Upper lobe of right lung (tissue), 1 donor: ENCODE results near the gene DENND10. TPM values are rescaled to one million over a fixed set of nuclear protein-coding genes. Genes with fewer than 3 reads are reported as not detected.
"Not testable (repeated sequence)": the region's sequence is repeated elsewhere in the genome, so short reads cannot be mapped to it uniquely, and the experiment has no call there.

Source experiments
- ATAC-seq: fragments of 200-7000 bp; cut with Tn5 transposase; one replicate; pipeline ENCODE4 v1.9.1; 2020; ENCODE audit warnings: mild to moderate bottlenecking, moderate library complexity
- DNase-seq: peaks from one replicate; pipeline ENCODE4 v3.0.0-alpha.2; 2020
- H3K27ac ChIP-seq: fragments of 200-600 bp; one replicate; pipeline ENCODE4 v1.8.0; 2022
- H3K27me3 ChIP-seq: fragments of 200-600 bp; one replicate; pipeline ENCODE4 v1.8.0; 2022; ENCODE audit warnings: mild to moderate bottlenecking
- H3K36me3 ChIP-seq: fragments of 200-600 bp; one replicate; pipeline ENCODE4 v1.8.0; 2022
- H3K4me1 ChIP-seq: fragments of 200-600 bp; one replicate; pipeline ENCODE4 v1.8.0; 2022
- H3K4me3 ChIP-seq: fragments of 200-600 bp; one replicate; pipeline ENCODE4 v1.8.0; 2022; ENCODE audit warnings: mild to moderate bottlenecking
- H3K9me3 ChIP-seq: fragments of 200-600 bp; one replicate; pipeline ENCODE4 v1.8.0; 2022
- CTCF ChIP-seq: fragments of 200-600 bp; IDR thresholded peaks from one replicate; pipeline ENCODE4 v1.8.0; 2022; ENCODE audit warnings: antibody characterized with exemption
- intact Hi-C: fragments of 100-400 bp; cut with DNase I; formaldehyde crosslinking; loops from one replicate; pipeline ENCODE4 v1.11.0; 2022
- total RNA-seq: library from RNA; stranded (reverse); fragmentation: NEBNext Ultra II Directional; extraction: Animal tissue kit (Norgen Biotek cat#: 25700); gene quantifications from one replicate; pipeline ENCODE4 v1.2.1, GENCODE V29; 2021
- donor health status: DM: no; HTN: yes; CAD: no; lungs with severe emphysema.

Gene DENND10
- total RNA-seq, 1 donor from 2014 or later = 27.7 TPM

- Histone ChIP-seq H3K27me3 (no peaks in the 10 kb centered on the region), H3K27ac (no peak overlapping the region), H3K4me1 (peaks cover 10% of the 10 kb centered on the region), H3K36me3 (no peaks in the 10 kb centered on the region), H3K9me3 (no peaks in the 10 kb centered on the region), H3K4me3 (no peak overlapping the region)
- ATAC-seq (no peak), DNase-seq (no peak)
- intact Hi-C loops = no loop called here
- no peak for TF ChIP-seq CTCF
Observed at GRCh38 chr10:119101366-119102098, 2.4 kb upstream of the DENND10 start.

GRCh38 chr10:119103241-119103902 lies 541 bp upstream of the DENND10 start:
- Histone ChIP-seq H3K9me3 (no peaks in the 10 kb centered on the region), H3K4me3 (no peak overlapping the region), H3K27ac (no peak overlapping the region), H3K36me3 (peaks cover 4% of the 10 kb centered on the region), H3K27me3 (no peaks in the 10 kb centered on the region), H3K4me1 (peaks cover 10% of the 10 kb centered on the region)
- intact Hi-C loops = no loop called here
- DNase-seq (no peak), ATAC-seq (no peak)
- TF ChIP-seq CTCF = no peak

- Histone ChIP-seq H3K27ac (peak overlapping the region; percentile 55), H3K9me3 (no peaks in the 10 kb centered on the region), H3K4me1 (peaks cover 10% of the 10 kb centered on the region), H3K4me3 (peak overlapping the region; percentile 69), H3K27me3 (no peaks in the 10 kb centered on the region), H3K36me3 (peaks cover 15% of the 10 kb centered on the region)
- ATAC-seq (no peak), DNase-seq (peak; percentile 71)
- intact Hi-C loops = no loop called here
- TF ChIP-seq CTCF = no peak
Observed at GRCh38 chr10:119104654-119105015, 722 bp downstream of the DENND10 start.

- Histone ChIP-seq H3K27ac (no peak overlapping the region), H3K4me3 (peak overlapping the region; percentile 69), H3K9me3 (no peaks in the 10 kb centered on the region), H3K4me1 (peaks cover 10% of the 10 kb centered on the region), H3K36me3 (peaks cover 20% of the 10 kb centered on the region), H3K27me3 (no peaks in the 10 kb centered on the region)
- DNase-seq (no peak), ATAC-seq (no peak)
- no peak for TF ChIP-seq CTCF
- intact Hi-C loops = no loop called here
Observed at GRCh38 chr10:119105155-119105554, 1.2 kb downstream of the DENND10 start.

GRCh38 chr10:119105899-119106298 lies 2.0 kb downstream of the DENND10 start:
- H3K9me3 ChIP-seq, intact Hi-C loops: not testable (repeated sequence)

GRCh38 chr10:119107106-119107505 lies 3.2 kb downstream of the DENND10 start:
- ATAC-seq, H3K27ac ChIP-seq, H3K9me3 ChIP-seq, intact Hi-C loops, H3K27me3 ChIP-seq, DNase-seq, H3K4me3 ChIP-seq: not testable (repeated sequence)
- peaks cover 38% of the 10 kb centered on the region for H3K36me3 ChIP-seq
- H3K4me1 ChIP-seq = peaks cover 10% of the 10 kb centered on the region

More at GRCh38 chr10:119105899-119106298, 2.0 kb downstream of the DENND10 start:
- ATAC-seq, H3K4me3 ChIP-seq, H3K27me3 ChIP-seq, H3K27ac ChIP-seq, DNase-seq: not testable (repeated sequence)
- Histone ChIP-seq H3K4me1 (peaks cover 10% of the 10 kb centered on the region), H3K36me3 (peaks cover 27% of the 10 kb centered on the region)

- Histone ChIP-seq H3K36me3 (peaks cover 45% of the 10 kb centered on the region), H3K4me1 (peaks cover 10% of the 10 kb centered on the region)
- intact Hi-C loops, ATAC-seq, H3K27me3 ChIP-seq, H3K4me3 ChIP-seq, DNase-seq, H3K27ac ChIP-seq, H3K9me3 ChIP-seq: not testable (repeated sequence)
Observed at GRCh38 chr10:119107771-119108170, 3.9 kb downstream of the DENND10 start.
